RWPE2 (cell line): ENCODE results near the gene SUSD2.

Experiments
- ATAC-seq: fragments of 200-7000 bp; cut with Tn5 transposase; 3 replicates; pipeline ENCODE4 v1.9.1; 2021; ENCODE audit warnings: low read depth
- DNase-seq: peaks from one replicate; pipeline ENCODE4 v3.0.0-alpha.2; 2020; ENCODE audit warnings: low spot score
- H3K27ac ChIP-seq: fragments of 450-650 bp; 2 replicates; pipeline ENCODE4 v1.5.1; 2017; ENCODE audit warnings: mild to moderate bottlenecking; ENCODE audit not compliant: poor library complexity, severe bottlenecking
- H3K27me3 ChIP-seq: fragments of 250-450 bp; sonication (Bioruptor Pico); 2 replicates; pipeline ENCODE4 v1.5.1; 2021; ENCODE audit warnings: mild to moderate bottlenecking, moderate library complexity; ENCODE audit not compliant: insufficient read depth, poor library complexity, severe bottlenecking
- H3K36me3 ChIP-seq: fragments of 250-450 bp; sonication (Bioruptor Pico); 2 replicates; pipeline ENCODE4 v1.5.1; 2020; ENCODE audit warnings: low read depth, mild to moderate bottlenecking, moderate library complexity
- H3K4me1 ChIP-seq: fragments of 250-450 bp; sonication (Bioruptor Pico); 2 replicates; pipeline ENCODE4 v1.5.1; 2021; ENCODE audit warnings: mild to moderate bottlenecking, moderate library complexity; ENCODE audit not compliant: insufficient read depth, poor library complexity, severe bottlenecking
- H3K4me3 ChIP-seq: fragments of 250-450 bp; sonication (Bioruptor Pico); 2 replicates; pipeline ENCODE4 v1.5.1; 2021; ENCODE audit warnings: mild to moderate bottlenecking, moderate library complexity; ENCODE audit not compliant: severe bottlenecking
- H3K9me3 ChIP-seq: fragments of 250-450 bp; sonication (Bioruptor Pico); 2 replicates; pipeline ENCODE4 v1.5.1; 2021; ENCODE audit warnings: mild to moderate bottlenecking, moderate library complexity; ENCODE audit not compliant: severe bottlenecking
- TF ChIP-seq, protein P1 (sequence below): fragments of 450-650 bp; IDR thresholded peaks from one replicate; pipeline ENCODE4 v1.5.1; 2017; ENCODE audit warnings: mild to moderate bottlenecking, moderate library complexity; ENCODE audit not compliant: poor library complexity, severe bottlenecking

The SUSD2 gene

DNA sequence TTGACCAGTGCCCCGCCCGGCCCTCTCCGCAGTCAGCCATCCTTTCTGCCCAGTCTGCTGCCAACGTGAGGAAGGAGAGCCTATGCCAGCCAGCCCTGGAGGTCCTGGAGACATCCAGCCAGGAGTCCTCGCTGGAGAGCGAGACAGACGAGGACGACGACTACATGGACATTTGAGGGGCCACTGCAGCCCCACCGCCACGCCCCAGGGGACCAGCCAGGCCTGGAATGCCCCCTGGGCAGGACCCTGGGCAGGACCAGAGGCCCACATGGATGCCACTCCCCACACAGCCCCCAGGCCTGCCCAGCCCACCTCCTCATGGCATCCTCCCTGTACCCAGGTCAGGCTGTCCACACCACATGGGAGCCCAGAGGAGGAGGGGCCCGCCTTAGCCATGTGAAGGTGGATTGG lies 3.3 kb upstream of the SUSD2 start:
- Histone ChIP-seq H3K9me3 (no peaks in the 10 kb centered on the region), H3K27me3 (no peaks in the 10 kb centered on the region), H3K36me3 (peaks cover 8% of the 10 kb centered on the region; the same call in 1 of the 2 replicates), H3K27ac (no peak overlapping the region), H3K4me1 (no peaks in the 10 kb centered on the region), H3K4me3 (no peak overlapping the region)
- TF ChIP-seq, protein P1, sequence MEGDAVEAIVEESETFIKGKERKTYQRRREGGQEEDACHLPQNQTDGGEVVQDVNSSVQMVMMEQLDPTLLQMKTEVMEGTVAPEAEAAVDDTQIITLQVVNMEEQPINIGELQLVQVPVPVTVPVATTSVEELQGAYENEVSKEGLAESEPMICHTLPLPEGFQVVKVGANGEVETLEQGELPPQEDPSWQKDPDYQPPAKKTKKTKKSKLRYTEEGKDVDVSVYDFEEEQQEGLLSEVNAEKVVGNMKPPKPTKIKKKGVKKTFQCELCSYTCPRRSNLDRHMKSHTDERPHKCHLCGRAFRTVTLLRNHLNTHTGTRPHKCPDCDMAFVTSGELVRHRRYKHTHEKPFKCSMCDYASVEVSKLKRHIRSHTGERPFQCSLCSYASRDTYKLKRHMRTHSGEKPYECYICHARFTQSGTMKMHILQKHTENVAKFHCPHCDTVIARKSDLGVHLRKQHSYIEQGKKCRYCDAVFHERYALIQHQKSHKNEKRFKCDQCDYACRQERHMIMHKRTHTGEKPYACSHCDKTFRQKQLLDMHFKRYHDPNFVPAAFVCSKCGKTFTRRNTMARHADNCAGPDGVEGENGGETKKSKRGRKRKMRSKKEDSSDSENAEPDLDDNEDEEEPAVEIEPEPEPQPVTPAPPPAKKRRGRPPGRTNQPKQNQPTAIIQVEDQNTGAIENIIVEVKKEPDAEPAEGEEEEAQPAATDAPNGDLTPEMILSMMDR, result no peak
- DNase-seq, result no peak
- no peak for ATAC-seq

DNA sequence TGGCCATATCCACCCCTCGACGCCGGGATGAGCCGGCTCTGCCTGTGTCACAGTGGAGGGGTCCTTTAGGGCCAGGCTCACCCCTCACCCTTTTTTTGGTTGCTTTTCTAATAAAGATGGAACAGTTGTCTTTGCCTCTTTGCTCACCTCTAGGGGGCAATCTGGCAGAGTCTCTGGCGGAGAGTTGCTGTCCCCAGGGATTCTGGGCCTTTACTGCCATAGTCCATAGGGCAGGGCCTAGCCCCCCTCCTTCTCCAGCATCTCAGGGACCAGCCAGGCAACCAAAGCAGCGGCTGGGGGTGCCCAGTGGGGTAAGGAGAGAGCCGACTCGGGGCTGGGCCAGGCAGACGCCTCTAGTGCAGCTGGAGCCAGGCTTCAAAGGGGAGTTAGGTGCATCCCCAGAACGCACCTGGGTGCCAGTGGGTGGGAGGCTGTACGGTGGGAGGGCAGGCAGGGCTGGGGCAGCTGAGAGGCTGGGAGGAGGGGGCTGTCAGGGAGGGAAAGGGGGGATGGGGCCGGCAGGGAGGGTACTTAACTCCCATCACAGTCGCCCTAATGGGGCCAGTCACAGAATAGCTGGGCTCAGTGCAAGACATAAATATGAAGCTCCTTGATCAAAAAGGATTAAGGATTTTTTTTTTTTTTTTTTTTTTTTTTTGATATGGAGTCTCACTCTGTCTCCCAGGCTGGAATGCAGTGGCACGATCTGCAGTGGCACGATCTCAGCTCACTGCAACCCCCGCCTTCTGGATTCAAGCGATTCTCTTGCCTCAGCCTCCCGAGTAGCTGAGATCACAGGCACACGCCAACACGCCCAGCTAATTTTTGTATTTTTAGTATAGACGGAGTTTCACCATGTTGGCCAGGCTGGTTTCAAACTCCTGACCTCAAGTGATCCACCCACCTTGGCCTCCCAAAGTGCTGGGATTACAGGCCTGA lies 2.5 kb upstream of the SUSD2 start:
- TF ChIP-seq, protein P1, result peak; percentile 37
- DNase-seq (no peak), ATAC-seq (no peak)

DNA sequence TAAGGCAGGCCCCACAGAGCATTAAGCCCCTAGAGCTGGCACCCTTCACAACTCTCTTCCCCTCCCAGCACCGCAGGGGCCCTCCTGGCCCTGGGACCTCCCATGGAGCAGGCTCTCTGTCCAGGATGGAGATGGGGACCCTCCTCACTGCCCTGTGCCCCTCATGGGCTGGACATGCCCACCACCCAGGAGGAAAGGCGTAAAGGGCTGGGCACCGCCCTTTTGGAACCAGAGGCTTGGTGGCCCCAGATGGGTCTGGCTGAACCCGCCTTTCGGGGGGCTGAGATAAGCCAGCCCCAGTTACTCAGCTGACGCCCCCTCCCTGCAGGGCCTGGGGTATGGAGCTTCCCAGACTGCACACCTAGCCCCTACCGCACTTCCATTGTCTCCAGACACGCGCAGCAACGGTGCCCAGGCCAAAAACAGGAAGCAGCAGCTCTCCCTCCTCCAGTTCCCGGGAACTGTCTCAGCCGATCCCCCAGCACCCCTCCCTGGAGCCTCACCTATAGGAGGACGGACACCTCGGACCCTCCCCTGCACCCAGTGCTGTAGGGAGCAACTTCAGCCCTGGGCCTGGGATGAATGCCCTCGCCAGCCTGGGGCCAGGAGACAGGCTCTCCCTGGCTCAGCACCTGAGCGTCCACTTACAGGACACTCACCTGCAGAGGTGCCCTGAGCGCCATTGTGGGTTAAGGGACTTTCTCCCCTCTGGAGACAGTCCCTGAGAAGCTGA lies 1.6 kb upstream of the SUSD2 start:
- no peaks in the 10 kb centered on the region for H3K27me3 ChIP-seq
- H3K36me3 ChIP-seq, result peaks cover 4% of the 10 kb centered on the region; the same call in 1 of the 2 replicates
- ATAC-seq (no peak), DNase-seq (no peak)
- H3K27ac ChIP-seq, result no peak overlapping the region
- H3K9me3 ChIP-seq, result no peaks in the 10 kb centered on the region
- TF ChIP-seq, protein P1, result no peak
- H3K4me3 ChIP-seq, result no peak overlapping the region
- no peaks in the 10 kb centered on the region for H3K4me1 ChIP-seq

More for the DNA sequence above, 2.5 kb upstream of the SUSD2 start:
- Histone ChIP-seq H3K4me1 (no peaks in the 10 kb centered on the region), H3K9me3 (no peaks in the 10 kb centered on the region), H3K4me3 (no peak overlapping the region), H3K27me3 (no peaks in the 10 kb centered on the region), H3K27ac (no peak overlapping the region), H3K36me3 (peaks cover 5% of the 10 kb centered on the region; the same call in 1 of the 2 replicates)

DNA sequence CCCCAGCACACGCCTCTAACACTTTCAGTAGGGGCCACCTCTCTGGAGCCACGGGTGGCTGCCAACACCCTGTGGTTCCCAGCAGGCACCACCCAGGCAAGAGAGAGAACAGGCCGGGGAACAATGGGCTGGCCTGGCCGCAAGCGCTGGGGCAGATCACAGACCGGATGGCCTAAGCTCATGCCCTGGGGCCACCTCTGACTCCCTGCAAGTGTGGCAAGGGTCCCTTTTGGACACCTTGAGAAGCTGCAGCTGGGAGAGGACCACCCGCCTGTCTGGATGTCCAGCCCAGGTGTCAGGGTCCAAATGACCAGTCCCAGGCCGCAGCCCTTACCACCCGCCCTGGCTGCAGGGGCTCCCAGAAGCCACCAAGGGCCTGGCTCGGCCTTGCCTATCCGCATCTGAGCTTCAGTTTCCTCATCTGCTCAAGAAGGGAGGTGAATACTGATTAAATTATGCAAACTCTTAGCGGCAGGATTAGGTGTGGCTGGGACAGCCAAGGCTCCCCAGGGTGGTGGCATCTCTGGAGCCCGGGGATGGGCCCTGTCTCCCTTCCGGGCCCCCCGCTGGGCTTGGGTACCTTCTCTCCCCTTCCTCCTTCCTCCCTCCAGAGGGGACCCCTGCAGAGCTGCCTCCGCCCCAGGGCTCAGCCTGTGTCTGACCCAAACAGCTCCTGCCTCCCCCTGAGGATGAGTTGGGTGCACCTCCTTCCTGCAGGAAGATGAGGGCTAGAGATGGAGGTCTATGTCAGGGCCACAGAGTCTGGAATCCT lies 785 bp upstream of the SUSD2 start:
- Histone ChIP-seq H3K4me3 (no peak overlapping the region), H3K9me3 (no peaks in the 10 kb centered on the region), H3K27ac (no peak overlapping the region), H3K36me3 (no peaks in the 10 kb centered on the region), H3K4me1 (no peaks in the 10 kb centered on the region), H3K27me3 (no peaks in the 10 kb centered on the region)
- TF ChIP-seq, protein P1, result no peak
- DNase-seq (no peak), ATAC-seq (no peak)
